T-cell (primary cell): ENCODE results near the gene TCF7L1. TPM values are rescaled to one million over a fixed set of nuclear protein-coding genes. Genes with fewer than 3 reads are reported as not detected.

Experiments
- ATAC-seq, 4 experiments: fragments of 200-7000 bp in 3 of 4; fragments of 150-1000 bp in 1 of 4; cut with Tn5 transposase; replicated peaks in 1 of 4; 1 replicate in 3 of 4; 2 replicates in 1 of 4; pipeline ENCODE4 v1.10.0; 2021; ENCODE audit warnings: moderate library complexity in 3 of 4, mild to moderate bottlenecking in 2 of 4, moderate number of reproducible peaks in 1 of 4
- CTCF ChIA-PET, 2 donors: fragments of 300-600 bp; sonication (Branson Sonifier 250); formaldehyde crosslinking; loops; one replicate each; lab custom pipeline; 2022; ENCODE audit warnings: antibody characterized with exemption in 2 of 2; lab: Charles Lee
- POLR2A ChIA-PET, 2 donors: fragments of 300-600 bp; sonication (Branson Sonifier 250); formaldehyde crosslinking; loops; one replicate each; lab custom pipeline; 2022; ENCODE audit warnings: antibody characterized with exemption in 2 of 2; lab: Charles Lee
- DNase-seq, 35 experiments: peaks; one replicate each; pipeline versions ENCODE4 v3.0.0 to v3.0.0-alpha.2; 2013 to 2023
- H3K27ac ChIP-seq: one replicate; pipeline ENCODE4 v1.5.1; 2013; ENCODE audit warnings: low read length
- H3K27me3 ChIP-seq, 2 experiments: replicated peaks in 1 of 2; 1 replicate in 1 of 2; 2 replicates in 1 of 2; pipeline versions ENCODE4 v1.6.1 to v1.7.0; 2013; ENCODE audit warnings: low read length in 1 of 2, mixed read lengths in 1 of 2; ENCODE audit not compliant: control insufficient read depth in 2 of 2, insufficient read depth in 2 of 2; ENCODE audit errors: extremely low read depth in 1 of 2
- H3K36me3 ChIP-seq, 2 donors: 1 replicate in 1 of 2; 2 replicates in 1 of 2; pipeline versions ENCODE4 v1.6.1 to v1.7.0; 2013; ENCODE audit warnings: low read length in 1 of 2; ENCODE audit not compliant: control insufficient read depth in 2 of 2, insufficient read depth in 1 of 2; ENCODE audit errors: extremely low read depth in 1 of 2
- H3K4me1 ChIP-seq, 2 experiments: 1 replicate in 1 of 2; 2 replicates in 1 of 2; pipeline versions ENCODE4 v1.6.1 to v1.7.0; 2013; ENCODE audit warnings: low read length in 2 of 2, mixed read lengths in 1 of 2; ENCODE audit not compliant: insufficient read depth in 2 of 2, control insufficient read depth in 1 of 2; ENCODE audit errors: extremely low read depth in 1 of 2
- H3K4me3 ChIP-seq, 2 donors: 1 replicate in 1 of 2; 2 replicates in 1 of 2; pipeline versions ENCODE4 v1.5.1 to v1.7.0; 2013; ENCODE audit warnings: mild to moderate bottlenecking in 2 of 2, low read length in 1 of 2, moderate library complexity in 1 of 2; ENCODE audit not compliant: control insufficient read depth in 1 of 2; ENCODE audit errors: extremely low read depth in 1 of 2
- H3K9me3 ChIP-seq: 2 replicates; pipeline ENCODE4 v1.7.0; 2013
- H3K27ac Mint-ChIP-seq, 2 donors: one replicate each; pipeline ENCODE4 v1.8.0; 2020 to 2021; ENCODE audit warnings: mild to moderate bottlenecking in 2 of 2, mixed read lengths in 2 of 2
- H3K27me3 Mint-ChIP-seq, 2 donors: one replicate each; pipeline ENCODE4 v1.8.0; 2021 to 2022; ENCODE audit warnings: mixed read lengths in 2 of 2
- H3K36me3 Mint-ChIP-seq: one replicate; pipeline ENCODE4 v1.8.0; 2021; ENCODE audit warnings: mixed read lengths
- H3K4me1 Mint-ChIP-seq, 3 donors: one replicate each; pipeline ENCODE4 v1.8.0; 2020 to 2022; ENCODE audit warnings: mixed read lengths in 3 of 3, mild to moderate bottlenecking in 1 of 3
- H3K4me3 Mint-ChIP-seq, 3 donors: one replicate each; pipeline ENCODE4 v1.8.0; 2020 to 2022; ENCODE audit warnings: mild to moderate bottlenecking in 3 of 3, mixed read lengths in 3 of 3, moderate library complexity in 3 of 3
- H3K9me3 Mint-ChIP-seq, 3 donors: one replicate each; pipeline ENCODE4 v1.8.0; 2020 to 2022; ENCODE audit warnings: mixed read lengths in 3 of 3
- WGBS: methylation state at CpG from one replicate; pipeline ENCODE4 v1.1.5; 2013; ENCODE audit warnings: missing lambda C conversion rate; ENCODE audit not compliant: insufficient coverage; 5-methylcytosine and 5-hydroxymethylcytosine counted together
- total RNA-seq, 35 experiments: library from RNA in 6 of 35; stranded (reverse) in 6 of 35; fragments of 120-200 nt in 1 of 35; gene quantifications; one replicate each; pipeline versions ENCODE4 v1.2.1 to v1.2.4 and lab custom pipeline; 2013 to 2026

Gene TCF7L1
- total RNA-seq, 5 donors from 2014 or later (not counting 1 experiment from before 2014, with no cell fraction given) = 0.07 to 0.16 (median 0.15) TPM; not detected in 2

- POLR2A ChIA-PET = no interaction called here
- Histone ChIP-seq H3K4me1 (peaks cover 0 to 5% of the 10 kb centered on the region in 2 experiments), H3K9me3 (no peaks in the 10 kb centered on the region), H3K27ac (no peak overlapping the region), H3K36me3 (no peaks in the 10 kb centered on the region), H3K4me3 (no peak overlapping the region), H3K27me3 (no peaks in the 10 kb centered on the region)
- Mint-ChIP-seq H3K36me3 (no peaks in the 10 kb centered on the region), H3K27ac (no peak overlapping the region), H3K27me3 (peaks cover 11 to 12% of the 10 kb centered on the region in 2 donors), H3K4me3 (no peak overlapping the region), H3K9me3 (no peaks in the 10 kb centered on the region), H3K4me1 (peaks cover 0 to 6% (median 3%) of the 10 kb centered on the region in 3 donors)
- CTCF ChIA-PET = no interaction called here
- peak in 1 of 4 experiments; percentile 53 for ATAC-seq
- no peak for DNase-seq
- 100% methylated on average over 1 of the region's 1 CpG for WGBS
These were observed 45.0 kb downstream of the TCF7L1 start for GRCh38 chr2:85178154-85178553.

DNA sequence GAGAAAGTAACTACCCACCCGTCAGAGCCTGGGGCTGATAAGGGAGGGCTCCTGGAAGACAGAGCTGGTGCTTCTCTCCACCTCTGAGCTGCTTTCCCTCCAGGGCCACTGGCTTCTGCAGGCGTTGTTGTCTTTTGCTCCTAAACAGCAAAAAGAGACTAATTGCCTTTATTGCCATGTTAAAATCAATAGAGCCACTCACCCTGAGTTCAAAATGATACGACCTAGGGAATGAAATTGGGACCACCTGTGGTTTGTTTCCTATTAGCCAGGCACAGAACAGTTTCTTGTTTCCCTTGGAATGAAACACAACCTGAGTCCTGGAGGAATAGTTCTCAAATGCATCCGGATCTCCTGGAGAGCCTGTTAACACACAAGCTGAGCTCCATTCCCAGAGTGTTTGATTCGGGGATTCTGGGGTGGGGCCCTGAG is 45.8 kb downstream of the TCF7L1 start:
- Mint-ChIP-seq H3K27ac (no peak overlapping the region), H3K4me1 (peaks cover 0 to 6% (median 3%) of the 10 kb centered on the region in 3 donors), H3K9me3 (no peaks in the 10 kb centered on the region), H3K4me3 (no peak overlapping the region), H3K27me3 (peaks cover 11 to 12% of the 10 kb centered on the region in 2 donors), H3K36me3 (no peaks in the 10 kb centered on the region)
- ChIA-PET POLR2A (no interaction called here), CTCF (no interaction called here)
- H3K9me3 ChIP-seq = no peaks in the 10 kb centered on the region
- H3K36me3 ChIP-seq = no peaks in the 10 kb centered on the region
- no peak overlapping the region for H3K4me3 ChIP-seq
- no peak for DNase-seq
- 90% methylated on average over 3 of the region's 5 CpGs for WGBS
- H3K27me3 ChIP-seq = no peaks in the 10 kb centered on the region
- H3K4me1 ChIP-seq = peaks cover 0 to 5% of the 10 kb centered on the region in 2 experiments
- H3K27ac ChIP-seq = no peak overlapping the region
- no peak for ATAC-seq

DNA sequence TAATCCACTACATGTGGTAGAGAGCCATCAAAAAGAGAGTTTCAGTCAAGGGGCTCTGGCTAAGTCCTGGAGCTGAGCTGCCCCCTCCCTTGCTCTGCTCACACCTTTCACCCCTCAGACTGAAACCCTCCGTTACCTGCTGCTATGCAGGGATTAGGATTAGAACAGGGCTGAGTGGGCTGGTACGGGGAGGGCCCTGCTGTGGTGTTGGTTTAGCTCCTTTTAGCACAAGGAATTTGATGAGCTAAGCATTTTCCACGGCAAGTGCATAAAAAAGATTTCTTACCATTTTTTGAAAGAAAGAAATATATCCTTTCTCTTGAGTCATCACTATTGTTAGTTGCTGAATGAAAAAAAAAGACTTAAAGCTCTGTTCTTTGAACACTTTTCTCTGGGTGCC is 46.3 kb downstream of the TCF7L1 start:
- ATAC-seq (no peak), DNase-seq (no peak)
- no peak overlapping the region for H3K27ac Mint-ChIP-seq
- Histone ChIP-seq H3K4me3 (no peak overlapping the region), H3K27ac (no peak overlapping the region), H3K9me3 (no peaks in the 10 kb centered on the region), H3K4me1 (peaks cover 0 to 5% of the 10 kb centered on the region in 2 experiments), H3K36me3 (no peaks in the 10 kb centered on the region), H3K27me3 (no peaks in the 10 kb centered on the region)
- WGBS = no CpG with 5 or more reads among the region's 3 CpGs
- peaks cover 0 to 6% (median 3%) of the 10 kb centered on the region in 3 donors for H3K4me1 Mint-ChIP-seq
- H3K9me3 Mint-ChIP-seq = no peaks in the 10 kb centered on the region
- H3K4me3 Mint-ChIP-seq = no peak overlapping the region
- peaks cover 11% of the 10 kb centered on the region in 2 donors for H3K27me3 Mint-ChIP-seq
- H3K36me3 Mint-ChIP-seq = no peaks in the 10 kb centered on the region
- POLR2A ChIA-PET = no interaction called here
- CTCF ChIA-PET = no interaction called here

DNA sequence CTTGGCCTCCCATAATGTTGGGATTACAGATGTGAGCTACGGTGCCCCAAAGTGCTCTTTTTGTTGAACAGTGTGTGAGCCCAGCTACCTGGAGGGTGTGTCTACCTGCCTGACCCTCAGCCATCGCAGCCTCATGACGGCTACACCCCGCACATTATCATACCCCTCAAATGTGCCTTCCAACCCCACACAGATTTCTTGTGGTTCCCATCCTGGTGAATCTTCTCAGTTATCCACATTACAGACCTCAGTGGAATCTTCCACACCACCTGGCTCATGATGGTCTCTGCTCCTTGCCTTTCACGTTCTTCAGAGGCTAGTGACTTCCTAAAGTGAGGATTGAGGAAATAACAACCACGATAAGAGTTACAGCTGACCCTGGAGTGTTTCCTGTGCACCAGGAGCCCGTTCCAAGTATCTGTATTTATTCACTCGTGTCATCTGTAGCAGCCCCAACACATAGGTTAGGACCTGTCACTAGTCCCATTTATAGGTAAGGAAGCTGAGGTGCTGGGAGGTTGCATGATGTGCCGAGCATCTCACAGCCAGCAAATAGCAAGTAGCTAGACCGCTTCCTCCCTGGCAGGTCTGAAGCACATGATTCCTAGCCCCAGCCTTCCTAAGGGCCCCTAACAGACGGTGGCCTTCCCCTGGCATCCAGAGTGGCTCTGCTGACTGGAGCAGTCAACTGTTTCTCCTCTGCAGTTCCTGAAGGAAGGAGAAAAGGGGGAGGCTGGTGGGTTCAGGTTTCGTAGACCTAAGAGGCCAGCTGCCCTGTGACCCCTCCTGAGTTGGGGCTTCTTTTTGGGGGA is 47.3 kb downstream of the TCF7L1 start:
- H3K4me3 Mint-ChIP-seq = no peak overlapping the region
- ChIA-PET POLR2A (no interaction called here), CTCF (no interaction called here)
- H3K36me3 Mint-ChIP-seq = no peaks in the 10 kb centered on the region
- Histone ChIP-seq H3K9me3 (no peaks in the 10 kb centered on the region), H3K27me3 (no peaks in the 10 kb centered on the region), H3K36me3 (no peaks in the 10 kb centered on the region), H3K4me1 (peaks cover 0 to 5% of the 10 kb centered on the region in 2 experiments), H3K4me3 (no peak overlapping the region), H3K27ac (no peak overlapping the region)
- WGBS = 92% methylated on average over 6 of the region's 12 CpGs
- H3K4me1 Mint-ChIP-seq = peaks cover 0 to 6% (median 3%) of the 10 kb centered on the region in 3 donors
- DNase-seq = no peak
- H3K27ac Mint-ChIP-seq = no peak overlapping the region
- no peaks in the 10 kb centered on the region for H3K9me3 Mint-ChIP-seq
- ATAC-seq = no peak
- peaks cover 7 to 9% of the 10 kb centered on the region in 2 donors for H3K27me3 Mint-ChIP-seq

DNA sequence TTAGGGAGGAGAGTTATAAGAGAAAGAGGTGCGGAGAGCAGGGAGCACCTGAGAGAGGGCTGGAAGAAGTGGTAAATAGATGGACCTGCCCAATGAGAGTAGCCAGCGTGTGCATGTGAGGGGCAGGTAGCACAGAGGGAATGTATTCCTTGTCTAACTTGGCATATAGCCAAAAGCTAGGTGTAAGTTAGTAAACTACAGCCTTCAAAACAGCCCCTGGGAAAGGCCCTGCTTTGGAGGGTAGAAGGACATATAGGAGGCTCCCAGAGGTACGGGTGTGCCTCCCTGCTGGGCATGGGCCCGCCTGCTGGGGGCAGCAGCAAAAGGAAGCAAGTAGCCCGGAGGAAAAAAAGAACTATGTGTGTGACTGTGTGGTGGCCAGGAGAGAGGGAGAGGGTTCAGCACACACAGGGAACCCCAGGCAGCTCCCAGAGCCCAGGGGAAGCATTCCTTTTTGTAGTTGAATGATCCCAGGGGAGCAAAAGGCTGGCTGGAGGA is 48.0 kb downstream of the TCF7L1 start:
- no peaks in the 10 kb centered on the region for H3K36me3 ChIP-seq
- CTCF ChIA-PET = no interaction called here
- no peak overlapping the region for H3K4me3 Mint-ChIP-seq

DNA sequence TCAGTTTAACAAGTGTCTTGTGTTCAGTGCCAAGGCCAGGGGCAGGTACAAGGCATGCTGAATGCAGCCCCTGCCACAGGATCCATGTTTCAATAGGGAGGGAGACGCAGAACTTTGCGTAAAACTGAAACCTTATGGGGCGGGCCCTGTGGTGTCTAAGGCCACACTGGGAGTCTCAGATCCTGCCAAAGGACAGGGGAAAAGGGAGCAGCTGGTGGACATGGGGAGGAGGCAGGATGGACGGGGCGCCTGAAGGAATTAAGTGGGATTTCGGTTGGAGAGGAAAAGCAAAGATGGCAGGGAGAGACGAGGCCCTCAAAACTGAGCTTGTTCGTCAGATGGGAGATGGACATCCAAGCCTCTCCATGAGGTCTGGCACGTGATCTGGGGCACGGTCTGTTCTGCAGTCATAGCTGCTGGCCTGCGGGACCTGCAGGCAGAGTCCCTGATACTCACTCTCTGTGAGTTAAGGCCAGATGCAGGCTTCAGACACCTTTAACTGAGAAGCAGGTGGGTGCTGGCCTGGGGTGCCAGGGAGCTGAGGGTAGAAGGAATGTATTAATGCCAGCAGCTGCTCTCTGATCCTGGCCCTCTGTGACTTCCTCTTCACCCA is 48.8 kb downstream of the TCF7L1 start:
- Histone ChIP-seq H3K36me3 (no peaks in the 10 kb centered on the region), H3K9me3 (no peaks in the 10 kb centered on the region), H3K4me3 (no peak overlapping the region), H3K27ac (no peak overlapping the region), H3K4me1 (peaks cover 0 to 5% of the 10 kb centered on the region in 2 experiments), H3K27me3 (no peaks in the 10 kb centered on the region)
- Mint-ChIP-seq H3K36me3 (no peaks in the 10 kb centered on the region), H3K27ac (no peak overlapping the region), H3K4me1 (peaks cover 0 to 6% (median 3%) of the 10 kb centered on the region in 3 donors), H3K27me3 (peaks cover 0 to 4% of the 10 kb centered on the region in 2 donors), H3K9me3 (no peaks in the 10 kb centered on the region), H3K4me3 (no peak overlapping the region)
- 87% methylated on average over 11 of the region's 11 CpGs for WGBS
- ATAC-seq (no peak), DNase-seq (no peak)
- CTCF ChIA-PET = no interaction called here
- POLR2A ChIA-PET = no interaction called here

More for the DNA sequence above, 48.0 kb downstream of the TCF7L1 start:
- Mint-ChIP-seq H3K9me3 (no peaks in the 10 kb centered on the region), H3K27ac (no peak overlapping the region), H3K27me3 (peaks cover 4% of the 10 kb centered on the region in 2 donors), H3K36me3 (no peaks in the 10 kb centered on the region), H3K4me1 (peaks cover 0 to 6% (median 3%) of the 10 kb centered on the region in 3 donors)
- DNase-seq = no peak
- POLR2A ChIA-PET = no interaction called here
- H3K27ac ChIP-seq = no peak overlapping the region
- ATAC-seq = no peak
- 87% methylated on average over 5 of the region's 5 CpGs for WGBS
- H3K4me3 ChIP-seq = no peak overlapping the region
- H3K9me3 ChIP-seq = no peaks in the 10 kb centered on the region
- peaks cover 0 to 5% of the 10 kb centered on the region in 2 experiments for H3K4me1 ChIP-seq
- H3K27me3 ChIP-seq = no peaks in the 10 kb centered on the region
